IMR-90 (cell line): Measurements from ENCODE around the gene SH3RF3. TPM values are rescaled to one million over a fixed set of nuclear protein-coding genes. Genes with fewer than 3 reads are reported as not detected.

ENCODE experiments used
- ATAC-seq: fragments of 200-7000 bp; cut with Tn5 transposase; 2 replicates; pipeline ENCODE4 v1.9.1; 2020; ENCODE audit warnings: low read depth, mild to moderate bottlenecking, moderate library complexity
- BruUV-seq: library from RNA; stranded (reverse); fragments of 400-500 nt; replicated peaks from 2 replicates; lab custom pipeline; 2021; lab: Mats Ljungman, UMichigan
- CTCF ChIA-PET: fragments of 300-600 bp; formaldehyde crosslinking; extraction: SDS; loops from one replicate; lab custom pipeline; 2021; ENCODE audit warnings: antibody characterized with exemption; lab: Yijun Ruan, JAX
- POLR2A ChIA-PET: fragments of 300-600 bp; sonication (Branson Sonifier 250); formaldehyde crosslinking; loops from one replicate; lab custom pipeline; 2022; ENCODE audit warnings: antibody characterized with exemption; ENCODE audit not compliant: unreplicated experiment; lab: Charles Lee
- DNase-seq: peaks from one replicate; pipeline ENCODE4 v3.0.0; 2013
- H2AFZ ChIP-seq: replicated peaks from 2 replicates; pipeline ENCODE3; 2013; ENCODE audit warnings: low read length, mild to moderate bottlenecking; ENCODE audit not compliant: poor library complexity
- H2AK5ac ChIP-seq: 2 replicates; pipeline ENCODE4 v1.6.1; 2013; ENCODE audit warnings: low read depth, low read length, inconsistent platforms
- H2AK9ac ChIP-seq: replicated peaks from 2 replicates; pipeline ENCODE3; 2013; ENCODE audit warnings: mild to moderate bottlenecking, low read depth, low read length, moderate library complexity; ENCODE audit not compliant: poor library complexity
- H2BK120ac ChIP-seq: 2 replicates; pipeline ENCODE4 v1.6.1; 2013; ENCODE audit warnings: low read depth, low read length, inconsistent platforms
- H2BK15ac ChIP-seq: 3 replicates; pipeline ENCODE4 v1.6.1; 2013; ENCODE audit warnings: low read depth, low read length, inconsistent platforms
- H2BK20ac ChIP-seq: 2 replicates; pipeline ENCODE4 v1.6.1; 2013; ENCODE audit warnings: low read depth, mild to moderate bottlenecking, inconsistent platforms, low read length, moderate library complexity
- H2BK5ac ChIP-seq: 2 replicates; pipeline ENCODE4 v1.6.1; 2013; ENCODE audit warnings: mild to moderate bottlenecking, low read depth, low read length, inconsistent platforms; ENCODE audit not compliant: poor library complexity, severe bottlenecking
- H3K14ac ChIP-seq: replicated peaks from 2 replicates; pipeline ENCODE4 v1.6.1; 2013; ENCODE audit warnings: low read depth, low read length, inconsistent platforms
- H3K18ac ChIP-seq: 2 replicates; pipeline ENCODE4 v1.6.1; 2013; ENCODE audit warnings: low read depth, low read length, control low read depth
- H3K23ac ChIP-seq: 2 replicates; pipeline ENCODE4 v1.6.1; 2013; ENCODE audit warnings: low read depth, low read length, inconsistent platforms
- H3K27ac ChIP-seq: 2 replicates; pipeline ENCODE4 v1.5.1; 2013; ENCODE audit warnings: mild to moderate bottlenecking, control low read depth, low read length; ENCODE audit not compliant: insufficient read depth
- H3K27me3 ChIP-seq: 2 replicates; pipeline ENCODE4 v1.6.1; 2013; ENCODE audit warnings: low read length; ENCODE audit not compliant: control insufficient read depth, insufficient read depth
- H3K36me3 ChIP-seq: 2 replicates; pipeline ENCODE4 v1.6.1; 2013; ENCODE audit warnings: low read length, mixed read lengths; ENCODE audit not compliant: control insufficient read depth, insufficient read depth
- H3K4ac ChIP-seq: 2 replicates; pipeline ENCODE4 v1.6.1; 2013; ENCODE audit warnings: low read depth, low read length, inconsistent platforms
- H3K4me1 ChIP-seq: 2 replicates; pipeline ENCODE4 v1.6.1; 2013; ENCODE audit warnings: low read length, mixed read lengths; ENCODE audit not compliant: control insufficient read depth, insufficient read depth
- H3K4me2 ChIP-seq: 2 replicates; pipeline ENCODE4 v1.6.1; 2013; ENCODE audit warnings: low read depth, mild to moderate bottlenecking, control low read depth, low read length, moderate library complexity
- H3K4me3 ChIP-seq: 2 replicates; pipeline ENCODE4 v1.5.1; 2013; ENCODE audit warnings: low read depth, mild to moderate bottlenecking, control low read depth, low read length, moderate library complexity; ENCODE audit not compliant: insufficient read depth
- H3K56ac ChIP-seq: 2 replicates; pipeline ENCODE4 v1.6.1; 2013; ENCODE audit warnings: low read length, inconsistent platforms; ENCODE audit not compliant: insufficient read depth; ENCODE audit errors: extremely low read depth
- H3K79me1 ChIP-seq, 2 experiments: 2 replicates each; pipeline ENCODE4 v1.6.1; 2013; ENCODE audit warnings: low read length in 2 of 2, inconsistent platforms in 1 of 2, low read depth in 1 of 2
- H3K9ac ChIP-seq: 2 replicates; pipeline ENCODE4 v1.6.1; 2013; ENCODE audit warnings: low read depth, low read length, control low read depth
- H3K9me1 ChIP-seq: 2 replicates; pipeline ENCODE4 v1.6.1; 2013; ENCODE audit warnings: low read length, inconsistent platforms; ENCODE audit not compliant: insufficient read depth
- H3K9me3 ChIP-seq: 2 replicates; pipeline ENCODE4 v1.6.1; 2013; ENCODE audit warnings: low read length; ENCODE audit not compliant: control insufficient read depth, insufficient read depth
- H4K20me1 ChIP-seq: 2 replicates; pipeline ENCODE4 v1.6.1; 2013; ENCODE audit warnings: low read length, inconsistent platforms; ENCODE audit not compliant: insufficient read depth
- H4K5ac ChIP-seq: 2 replicates; pipeline ENCODE4 v1.6.1; 2013; ENCODE audit warnings: mild to moderate bottlenecking, low read depth, low read length, control low read depth
- H4K8ac ChIP-seq, 2 experiments: 2 replicates each; pipeline ENCODE4 v1.6.1; 2013; ENCODE audit warnings: low read depth in 2 of 2, low read length in 2 of 2, control low read depth in 1 of 2, inconsistent platforms in 1 of 2
- H4K91ac ChIP-seq: 2 replicates; pipeline ENCODE4 v1.6.1; 2013; ENCODE audit warnings: low read depth, low read length, inconsistent platforms; ENCODE audit not compliant: insufficient read depth
- CHD1 ChIP-seq: IDR thresholded peaks from 2 replicates; pipeline ENCODE4 v1.6.1; 2012; ENCODE audit warnings: low read depth, low read length, improper control_type of control experiment
- FOS ChIP-seq: fragments of 150-350 bp; IDR thresholded peaks from 2 replicates; pipeline ENCODE4 v1.6.1; 2016; ENCODE audit warnings: low read depth, low read length
- RCOR1 ChIP-seq: IDR thresholded peaks from 2 replicates; pipeline ENCODE4 v1.6.1; 2012; ENCODE audit warnings: mild to moderate bottlenecking, low read length, improper control_type of control experiment; ENCODE audit not compliant: insufficient replicate concordance
- SMC3 ChIP-seq: fragments of 150-350 bp; IDR thresholded peaks from 2 replicates; pipeline ENCODE4 v1.6.1; 2016; ENCODE audit warnings: low read depth, mild to moderate bottlenecking, antibody characterized with exemption, low read length, moderate library complexity
- WGBS, 2 experiments: methylation state at CpG; one replicate each; pipeline versions ENCODE4 v1.1.5 to v1.1.7; 2013; ENCODE audit warnings: missing lambda C conversion rate in 2 of 2; ENCODE audit not compliant: insufficient read length in 1 of 2; ENCODE audit errors: extremely low coverage in 2 of 2; 5-methylcytosine and 5-hydroxymethylcytosine counted together
- dilution Hi-C: fragments of 300-500 bp; cut with HindIII; formaldehyde crosslinking; loops from one replicate; pipeline ENCODE4 v1.14.3; 2018; ENCODE audit warnings: low sequenced_read_pairs; ENCODE audit not compliant: unreplicated experiment
- in situ Hi-C: fragments of 300-500 bp; cut with MboI; formaldehyde crosslinking; loops from 3 replicates; pipeline ENCODE4 v1.14.3; 2019; ENCODE audit warnings: low sequenced_read_pairs, inconsistent platforms, mixed read lengths
- intact Hi-C: fragments of 100-400 bp; cut with micrococcal nuclease; formaldehyde crosslinking; loops from 2 replicates; pipeline ENCODE4 v1.10.0; 2022
- polyA plus RNA-seq, 3 experiments: library from polyadenylated mRNA; depleted of rRNA; stranded (reverse); fragments of >200 nt; gene quantifications; 2 replicates each; pipeline ENCODE4 v1.2.3, GENCODE V29; 2012; ENCODE audit warnings: low replicate concordance in 1 of 3
- total RNA-seq: library from RNA; depleted of rRNA; stranded (reverse); fragments of >200 nt; gene quantifications from 2 replicates; pipeline ENCODE4 v1.2.3, GENCODE V29; 2012

The SH3RF3 gene
- total and polyA plus RNA-seq, 2 of the 4 experiments (the other 2 are of a cell fraction): 3.4 to 5.3 TPM

GRCh38 chr2:109153807-109154206, 24.8 kb downstream of the SH3RF3 start:
- H4K5ac ChIP-seq: no peak overlapping the region
- peaks cover 9% of the 10 kb centered on the region for H3K4me1 ChIP-seq
- no peak overlapping the region for H2BK15ac ChIP-seq
- in situ Hi-C loops: no loop called here
- H3K4me3 ChIP-seq: no peak overlapping the region
- no peak overlapping the region for H2AK5ac ChIP-seq
- dilution Hi-C loops: no loop called here
- no peak overlapping the region for H2AFZ ChIP-seq
- no peak overlapping the region for H3K4me2 ChIP-seq
- intact Hi-C loops: no loop called here
- H3K14ac ChIP-seq: no peak overlapping the region
- no peak overlapping the region for H3K18ac ChIP-seq
- TF ChIP-seq SMC3 (no peak), RCOR1 (no peak), FOS (no peak), CHD1 (no peak)
- H4K8ac ChIP-seq: 0 out of 4 replicates have a peak overlapping the region, but pooled peaks of 1 of the 2 experiments have one; percentile 14
- no peak overlapping the region for H3K27ac ChIP-seq
- H3K79me1 ChIP-seq: peaks cover 65 to 95% of the 10 kb centered on the region in 2 experiments
- no peak overlapping the region for H2BK120ac ChIP-seq
- H2BK5ac ChIP-seq: no peak overlapping the region
- no peak overlapping the region for H3K4ac ChIP-seq
- H2AK9ac ChIP-seq: no peak overlapping the region
- no peak overlapping the region for H4K91ac ChIP-seq
- no peaks in the 10 kb centered on the region for H3K36me3 ChIP-seq
- no CpG with 5 or more reads among the region's 5 CpGs for WGBS, 2 experiments
- BruUV-seq: no TSS peak
- ChIA-PET POLR2A (no interaction called here), CTCF (no interaction called here)
- DNase-seq (no peak), ATAC-seq (no peak)
- no peak overlapping the region for H2BK20ac ChIP-seq
- no peak overlapping the region for H3K56ac ChIP-seq
- H3K23ac ChIP-seq: no peak overlapping the region
- no peak overlapping the region for H3K9ac ChIP-seq
- no peaks in the 10 kb centered on the region for H3K27me3 ChIP-seq
- peaks cover 29% of the 10 kb centered on the region for H3K9me1 ChIP-seq
- H4K20me1 ChIP-seq: peaks cover 96% of the 10 kb centered on the region
- no peaks in the 10 kb centered on the region for H3K9me3 ChIP-seq
